IMR-90 (cell line): ENCODE measurements around the gene PLPP7. TPM values are rescaled to one million over a fixed set of nuclear protein-coding genes. Genes with fewer than 3 reads are reported as not detected.

ENCODE experiments used
- ATAC-seq: fragments of 200-7000 bp; cut with Tn5 transposase; 2 replicates; pipeline ENCODE4 v1.9.1; 2020; ENCODE audit warnings: low read depth, mild to moderate bottlenecking, moderate library complexity
- BruUV-seq: library from RNA; stranded (reverse); fragments of 400-500 nt; replicated peaks from 2 replicates; lab custom pipeline; 2021; lab: Mats Ljungman, UMichigan
- CTCF ChIA-PET: fragments of 300-600 bp; formaldehyde crosslinking; extraction: SDS; loops from one replicate; lab custom pipeline; 2021; ENCODE audit warnings: antibody characterized with exemption; lab: Yijun Ruan, JAX
- POLR2A ChIA-PET: fragments of 300-600 bp; sonication (Branson Sonifier 250); formaldehyde crosslinking; loops from one replicate; lab custom pipeline; 2022; ENCODE audit warnings: antibody characterized with exemption; ENCODE audit not compliant: unreplicated experiment; lab: Charles Lee
- DNase-seq: peaks from one replicate; pipeline ENCODE4 v3.0.0; 2013
- H2AFZ ChIP-seq: replicated peaks from 2 replicates; pipeline ENCODE3; 2013; ENCODE audit warnings: low read length, mild to moderate bottlenecking; ENCODE audit not compliant: poor library complexity
- H2AK5ac ChIP-seq: 2 replicates; pipeline ENCODE4 v1.6.1; 2013; ENCODE audit warnings: low read depth, low read length, inconsistent platforms
- H2AK9ac ChIP-seq: replicated peaks from 2 replicates; pipeline ENCODE3; 2013; ENCODE audit warnings: mild to moderate bottlenecking, low read depth, low read length, moderate library complexity; ENCODE audit not compliant: poor library complexity
- H2BK120ac ChIP-seq: 2 replicates; pipeline ENCODE4 v1.6.1; 2013; ENCODE audit warnings: low read depth, low read length, inconsistent platforms
- H2BK15ac ChIP-seq: 3 replicates; pipeline ENCODE4 v1.6.1; 2013; ENCODE audit warnings: low read depth, low read length, inconsistent platforms
- H2BK20ac ChIP-seq: 2 replicates; pipeline ENCODE4 v1.6.1; 2013; ENCODE audit warnings: low read depth, mild to moderate bottlenecking, inconsistent platforms, low read length, moderate library complexity
- H2BK5ac ChIP-seq: 2 replicates; pipeline ENCODE4 v1.6.1; 2013; ENCODE audit warnings: mild to moderate bottlenecking, low read depth, low read length, inconsistent platforms; ENCODE audit not compliant: poor library complexity, severe bottlenecking
- H3K14ac ChIP-seq: replicated peaks from 2 replicates; pipeline ENCODE4 v1.6.1; 2013; ENCODE audit warnings: low read depth, low read length, inconsistent platforms
- H3K18ac ChIP-seq: 2 replicates; pipeline ENCODE4 v1.6.1; 2013; ENCODE audit warnings: low read depth, low read length, control low read depth
- H3K23ac ChIP-seq: 2 replicates; pipeline ENCODE4 v1.6.1; 2013; ENCODE audit warnings: low read depth, low read length, inconsistent platforms
- H3K27ac ChIP-seq: 2 replicates; pipeline ENCODE4 v1.5.1; 2013; ENCODE audit warnings: mild to moderate bottlenecking, control low read depth, low read length; ENCODE audit not compliant: insufficient read depth
- H3K27me3 ChIP-seq: 2 replicates; pipeline ENCODE4 v1.6.1; 2013; ENCODE audit warnings: low read length; ENCODE audit not compliant: control insufficient read depth, insufficient read depth
- H3K36me3 ChIP-seq: 2 replicates; pipeline ENCODE4 v1.6.1; 2013; ENCODE audit warnings: low read length, mixed read lengths; ENCODE audit not compliant: control insufficient read depth, insufficient read depth
- H3K4ac ChIP-seq: 2 replicates; pipeline ENCODE4 v1.6.1; 2013; ENCODE audit warnings: low read depth, low read length, inconsistent platforms
- H3K4me1 ChIP-seq: 2 replicates; pipeline ENCODE4 v1.6.1; 2013; ENCODE audit warnings: low read length, mixed read lengths; ENCODE audit not compliant: control insufficient read depth, insufficient read depth
- H3K4me2 ChIP-seq: 2 replicates; pipeline ENCODE4 v1.6.1; 2013; ENCODE audit warnings: low read depth, mild to moderate bottlenecking, control low read depth, low read length, moderate library complexity
- H3K4me3 ChIP-seq: 2 replicates; pipeline ENCODE4 v1.5.1; 2013; ENCODE audit warnings: low read depth, mild to moderate bottlenecking, control low read depth, low read length, moderate library complexity; ENCODE audit not compliant: insufficient read depth
- H3K56ac ChIP-seq: 2 replicates; pipeline ENCODE4 v1.6.1; 2013; ENCODE audit warnings: low read length, inconsistent platforms; ENCODE audit not compliant: insufficient read depth; ENCODE audit errors: extremely low read depth
- H3K79me1 ChIP-seq, 2 experiments: 2 replicates each; pipeline ENCODE4 v1.6.1; 2013; ENCODE audit warnings: low read length in 2 of 2, inconsistent platforms in 1 of 2, low read depth in 1 of 2
- H3K9ac ChIP-seq: 2 replicates; pipeline ENCODE4 v1.6.1; 2013; ENCODE audit warnings: low read depth, low read length, control low read depth
- H3K9me1 ChIP-seq: 2 replicates; pipeline ENCODE4 v1.6.1; 2013; ENCODE audit warnings: low read length, inconsistent platforms; ENCODE audit not compliant: insufficient read depth
- H3K9me3 ChIP-seq: 2 replicates; pipeline ENCODE4 v1.6.1; 2013; ENCODE audit warnings: low read length; ENCODE audit not compliant: control insufficient read depth, insufficient read depth
- H4K20me1 ChIP-seq: 2 replicates; pipeline ENCODE4 v1.6.1; 2013; ENCODE audit warnings: low read length, inconsistent platforms; ENCODE audit not compliant: insufficient read depth
- H4K5ac ChIP-seq: 2 replicates; pipeline ENCODE4 v1.6.1; 2013; ENCODE audit warnings: mild to moderate bottlenecking, low read depth, low read length, control low read depth
- H4K8ac ChIP-seq, 2 experiments: 2 replicates each; pipeline ENCODE4 v1.6.1; 2013; ENCODE audit warnings: low read depth in 2 of 2, low read length in 2 of 2, control low read depth in 1 of 2, inconsistent platforms in 1 of 2
- H4K91ac ChIP-seq: 2 replicates; pipeline ENCODE4 v1.6.1; 2013; ENCODE audit warnings: low read depth, low read length, inconsistent platforms; ENCODE audit not compliant: insufficient read depth
- BHLHE40 ChIP-seq: fragments of 150-350 bp; IDR thresholded peaks from 2 replicates; pipeline ENCODE4 v1.6.1; 2016; ENCODE audit warnings: mild to moderate bottlenecking, low read depth, low read length
- CEBPB ChIP-seq: IDR thresholded peaks from 2 replicates; pipeline ENCODE4 v1.6.1; 2012; ENCODE audit warnings: low read depth, low read length, improper control_type of control experiment
- CHD1 ChIP-seq: IDR thresholded peaks from 2 replicates; pipeline ENCODE4 v1.6.1; 2012; ENCODE audit warnings: low read depth, low read length, improper control_type of control experiment
- FOS ChIP-seq: fragments of 150-350 bp; IDR thresholded peaks from 2 replicates; pipeline ENCODE4 v1.6.1; 2016; ENCODE audit warnings: low read depth, low read length
- MAFK ChIP-seq: IDR thresholded peaks from 2 replicates; pipeline ENCODE4 v1.6.1; 2012; ENCODE audit warnings: low read depth, low read length, improper control_type of control experiment
- MAZ ChIP-seq: IDR thresholded peaks from 2 replicates; pipeline ENCODE4 v1.6.1; 2012; ENCODE audit warnings: low read depth, mild to moderate bottlenecking, low read length, improper control_type of control experiment, moderate library complexity, borderline replicate concordance
- MXI1 ChIP-seq: IDR thresholded peaks from 2 replicates; pipeline ENCODE4 v1.6.1; 2012; ENCODE audit warnings: low read depth, mild to moderate bottlenecking, low read length, moderate library complexity, borderline replicate concordance
- NFE2L2 ChIP-seq: fragments of 150-350 bp; IDR thresholded peaks from 2 replicates; pipeline ENCODE4 v1.6.1; 2016; ENCODE audit warnings: low read depth, mild to moderate bottlenecking, low read length
- POLR2A ChIP-seq: IDR thresholded peaks from 2 replicates; pipeline ENCODE4 v1.6.1; 2012; ENCODE audit warnings: mild to moderate bottlenecking, low read depth, low read length
- RAD21 ChIP-seq: IDR thresholded peaks from 2 replicates; pipeline ENCODE4 v1.6.1; 2012; ENCODE audit warnings: low read length, improper control_type of control experiment
- RCOR1 ChIP-seq: IDR thresholded peaks from 2 replicates; pipeline ENCODE4 v1.6.1; 2012; ENCODE audit warnings: mild to moderate bottlenecking, low read length, improper control_type of control experiment; ENCODE audit not compliant: insufficient replicate concordance
- RFX5 ChIP-seq: IDR thresholded peaks from 2 replicates; pipeline ENCODE4 v1.8.0; 2012; ENCODE audit warnings: low read depth, mild to moderate bottlenecking, low read length, moderate library complexity
- SMC3 ChIP-seq: fragments of 150-350 bp; IDR thresholded peaks from 2 replicates; pipeline ENCODE4 v1.6.1; 2016; ENCODE audit warnings: low read depth, mild to moderate bottlenecking, antibody characterized with exemption, low read length, moderate library complexity
- WGBS, 2 experiments: methylation state at CpG; one replicate each; pipeline versions ENCODE4 v1.1.5 to v1.1.7; 2013; ENCODE audit warnings: missing lambda C conversion rate in 2 of 2; ENCODE audit not compliant: insufficient read length in 1 of 2; ENCODE audit errors: extremely low coverage in 2 of 2; 5-methylcytosine and 5-hydroxymethylcytosine counted together
- dilution Hi-C: fragments of 300-500 bp; cut with HindIII; formaldehyde crosslinking; loops from one replicate; pipeline ENCODE4 v1.14.3; 2018; ENCODE audit warnings: low sequenced_read_pairs; ENCODE audit not compliant: unreplicated experiment
- in situ Hi-C: fragments of 300-500 bp; cut with MboI; formaldehyde crosslinking; loops from 3 replicates; pipeline ENCODE4 v1.14.3; 2019; ENCODE audit warnings: low sequenced_read_pairs, inconsistent platforms, mixed read lengths
- intact Hi-C: fragments of 100-400 bp; cut with micrococcal nuclease; formaldehyde crosslinking; loops from 2 replicates; pipeline ENCODE4 v1.10.0; 2022
- polyA plus RNA-seq, 3 experiments: library from polyadenylated mRNA; depleted of rRNA; stranded (reverse); fragments of >200 nt; gene quantifications; 2 replicates each; pipeline ENCODE4 v1.2.3, GENCODE V29; 2012; ENCODE audit warnings: low replicate concordance in 1 of 3
- total RNA-seq: library from RNA; depleted of rRNA; stranded (reverse); fragments of >200 nt; gene quantifications from 2 replicates; pipeline ENCODE4 v1.2.3, GENCODE V29; 2012
- TF ChIP-seq, protein P1 (sequence below): conservative IDR thresholded peaks from 2 replicates; pipeline ENCODE4 v1.5.1; 2012; ENCODE audit warnings: mild to moderate bottlenecking, low read depth, low read length, improper control_type of control experiment
- TF ChIP-seq, protein P2 (sequence below): fragments of 150-350 bp; IDR thresholded peaks from 2 replicates; pipeline ENCODE4 v1.6.1; 2016; ENCODE audit warnings: low read depth, mild to moderate bottlenecking, low read length, moderate library complexity, borderline replicate concordance
- TF ChIP-seq, protein P3 (sequence below): fragments of 150-350 bp; IDR thresholded peaks from 2 replicates; pipeline ENCODE4 v1.6.1; 2017; ENCODE audit warnings: mild to moderate bottlenecking, antibody characterized with exemption, low read length, low read depth

Gene PLPP7
- total and polyA plus RNA-seq, 2 of the 4 experiments (the other 2 are of a cell fraction), result 0.54 to 1.2 TPM

DNA sequence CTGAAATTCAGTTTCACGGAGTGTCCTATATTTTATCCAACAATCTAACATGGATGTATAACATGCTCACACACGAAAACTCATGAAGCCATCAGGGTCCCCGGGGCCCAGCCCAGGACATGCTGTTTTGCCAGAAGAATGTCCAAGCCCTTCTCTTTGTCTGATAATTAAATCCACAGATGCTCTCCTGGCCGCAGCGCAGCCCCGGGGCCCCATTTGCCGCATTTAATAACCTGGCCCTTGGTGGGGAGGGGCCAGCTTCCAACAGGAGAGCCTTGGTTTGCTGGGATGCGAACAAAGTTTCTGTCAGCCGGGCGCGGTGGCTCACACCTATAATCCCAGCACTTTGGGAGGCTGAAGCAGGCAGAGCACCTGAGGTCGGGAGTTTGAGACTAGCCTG, 30.0 kb downstream of the PLPP7 start:
- Histone ChIP-seq H3K9me3 (no peaks in the 10 kb centered on the region; the same call in 1 of the 2 replicates), H3K36me3 (no peaks in the 10 kb centered on the region), H4K20me1 (no peaks in the 10 kb centered on the region), H2AK9ac (no peak overlapping the region), H2BK20ac (no peak overlapping the region), H4K91ac (no peak overlapping the region), H3K18ac (no peak overlapping the region), H2BK15ac (no peak overlapping the region), H4K8ac (no peak overlapping the region), H3K79me1 (no peaks in the 10 kb centered on the region), H3K4me2 (no peak overlapping the region), H3K4me3 (no peak overlapping the region), H2BK120ac (no peak overlapping the region), H3K27ac (no peak overlapping the region), H2AK5ac (no peak overlapping the region), H3K4ac (no peak overlapping the region), H3K56ac (no peak overlapping the region), H3K23ac (no peak overlapping the region), H3K4me1 (no peaks in the 10 kb centered on the region; the same call in 1 of the 2 replicates), H4K5ac (no peak overlapping the region), H2AFZ (no peak overlapping the region), H3K9me1 (no peaks in the 10 kb centered on the region; the same call in 1 of the 2 replicates), H3K14ac (no peak overlapping the region), H2BK5ac (no peak overlapping the region), H3K9ac (no peak overlapping the region), H3K27me3 (peaks cover 8% of the 10 kb centered on the region; the same call in 1 of the 2 replicates)
- DNase-seq (no peak), ATAC-seq (no peak)
- intact Hi-C loops, result no loop called here
- in situ Hi-C loops, result no loop called here
- BruUV-seq, result no TSS peak
- ChIA-PET CTCF (no interaction called here), POLR2A (no interaction called here)
- TF ChIP-seq FOS (no peak), MAZ (no peak), CHD1 (no peak), MAFK (no peak), RAD21 (no peak), SMC3 (no peak), MXI1 (no peak), NFE2L2 (no peak), RFX5 (no peak), BHLHE40 (no peak), RCOR1 (no peak), CEBPB (no peak), POLR2A (no peak)
- TF ChIP-seq, protein P1, sequence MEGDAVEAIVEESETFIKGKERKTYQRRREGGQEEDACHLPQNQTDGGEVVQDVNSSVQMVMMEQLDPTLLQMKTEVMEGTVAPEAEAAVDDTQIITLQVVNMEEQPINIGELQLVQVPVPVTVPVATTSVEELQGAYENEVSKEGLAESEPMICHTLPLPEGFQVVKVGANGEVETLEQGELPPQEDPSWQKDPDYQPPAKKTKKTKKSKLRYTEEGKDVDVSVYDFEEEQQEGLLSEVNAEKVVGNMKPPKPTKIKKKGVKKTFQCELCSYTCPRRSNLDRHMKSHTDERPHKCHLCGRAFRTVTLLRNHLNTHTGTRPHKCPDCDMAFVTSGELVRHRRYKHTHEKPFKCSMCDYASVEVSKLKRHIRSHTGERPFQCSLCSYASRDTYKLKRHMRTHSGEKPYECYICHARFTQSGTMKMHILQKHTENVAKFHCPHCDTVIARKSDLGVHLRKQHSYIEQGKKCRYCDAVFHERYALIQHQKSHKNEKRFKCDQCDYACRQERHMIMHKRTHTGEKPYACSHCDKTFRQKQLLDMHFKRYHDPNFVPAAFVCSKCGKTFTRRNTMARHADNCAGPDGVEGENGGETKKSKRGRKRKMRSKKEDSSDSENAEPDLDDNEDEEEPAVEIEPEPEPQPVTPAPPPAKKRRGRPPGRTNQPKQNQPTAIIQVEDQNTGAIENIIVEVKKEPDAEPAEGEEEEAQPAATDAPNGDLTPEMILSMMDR, result no peak
- TF ChIP-seq, protein P2, sequence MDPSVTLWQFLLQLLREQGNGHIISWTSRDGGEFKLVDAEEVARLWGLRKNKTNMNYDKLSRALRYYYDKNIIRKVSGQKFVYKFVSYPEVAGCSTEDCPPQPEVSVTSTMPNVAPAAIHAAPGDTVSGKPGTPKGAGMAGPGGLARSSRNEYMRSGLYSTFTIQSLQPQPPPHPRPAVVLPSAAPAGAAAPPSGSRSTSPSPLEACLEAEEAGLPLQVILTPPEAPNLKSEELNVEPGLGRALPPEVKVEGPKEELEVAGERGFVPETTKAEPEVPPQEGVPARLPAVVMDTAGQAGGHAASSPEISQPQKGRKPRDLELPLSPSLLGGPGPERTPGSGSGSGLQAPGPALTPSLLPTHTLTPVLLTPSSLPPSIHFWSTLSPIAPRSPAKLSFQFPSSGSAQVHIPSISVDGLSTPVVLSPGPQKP, result no peak
- TF ChIP-seq, protein P3, sequence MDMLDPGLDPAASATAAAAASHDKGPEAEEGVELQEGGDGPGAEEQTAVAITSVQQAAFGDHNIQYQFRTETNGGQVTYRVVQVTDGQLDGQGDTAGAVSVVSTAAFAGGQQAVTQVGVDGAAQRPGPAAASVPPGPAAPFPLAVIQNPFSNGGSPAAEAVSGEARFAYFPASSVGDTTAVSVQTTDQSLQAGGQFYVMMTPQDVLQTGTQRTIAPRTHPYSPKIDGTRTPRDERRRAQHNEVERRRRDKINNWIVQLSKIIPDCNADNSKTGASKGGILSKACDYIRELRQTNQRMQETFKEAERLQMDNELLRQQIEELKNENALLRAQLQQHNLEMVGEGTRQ, result no peak
- dilution Hi-C loops, result no loop called here
- WGBS, 2 experiments, result no CpG with 5 or more reads among the region's 12 CpGs
